IMR-90 (cell line): ENCODE measurements around the gene OPRM1. TPM values are rescaled to one million over a fixed set of nuclear protein-coding genes. Genes with fewer than 3 reads are reported as not detected.
A peak's percentile ranks its signal among the peaks of the same experiment; 100 is the strongest.

Source experiments
- ATAC-seq: fragments of 200-7000 bp; cut with Tn5 transposase; 2 replicates; pipeline ENCODE4 v1.9.1; 2020; ENCODE audit warnings: low read depth, mild to moderate bottlenecking, moderate library complexity
- BruUV-seq: library from RNA; stranded (reverse); fragments of 400-500 nt; replicated peaks from 2 replicates; lab custom pipeline; 2021; lab: Mats Ljungman, UMichigan
- CTCF ChIA-PET: fragments of 300-600 bp; formaldehyde crosslinking; extraction: SDS; loops from one replicate; lab custom pipeline; 2021; ENCODE audit warnings: antibody characterized with exemption; lab: Yijun Ruan, JAX
- POLR2A ChIA-PET: fragments of 300-600 bp; sonication (Branson Sonifier 250); formaldehyde crosslinking; loops from one replicate; lab custom pipeline; 2022; ENCODE audit warnings: antibody characterized with exemption; ENCODE audit not compliant: unreplicated experiment; lab: Charles Lee
- DNase-seq: peaks from one replicate; pipeline ENCODE4 v3.0.0; 2013
- H2AFZ ChIP-seq: replicated peaks from 2 replicates; pipeline ENCODE3; 2013; ENCODE audit warnings: low read length, mild to moderate bottlenecking; ENCODE audit not compliant: poor library complexity
- H2AK5ac ChIP-seq: 2 replicates; pipeline ENCODE4 v1.6.1; 2013; ENCODE audit warnings: low read depth, low read length, inconsistent platforms
- H2AK9ac ChIP-seq: replicated peaks from 2 replicates; pipeline ENCODE3; 2013; ENCODE audit warnings: mild to moderate bottlenecking, low read depth, low read length, moderate library complexity; ENCODE audit not compliant: poor library complexity
- H2BK120ac ChIP-seq: 2 replicates; pipeline ENCODE4 v1.6.1; 2013; ENCODE audit warnings: low read depth, low read length, inconsistent platforms
- H2BK15ac ChIP-seq: 3 replicates; pipeline ENCODE4 v1.6.1; 2013; ENCODE audit warnings: low read depth, low read length, inconsistent platforms
- H2BK20ac ChIP-seq: 2 replicates; pipeline ENCODE4 v1.6.1; 2013; ENCODE audit warnings: low read depth, mild to moderate bottlenecking, inconsistent platforms, low read length, moderate library complexity
- H2BK5ac ChIP-seq: 2 replicates; pipeline ENCODE4 v1.6.1; 2013; ENCODE audit warnings: mild to moderate bottlenecking, low read depth, low read length, inconsistent platforms; ENCODE audit not compliant: poor library complexity, severe bottlenecking
- H3K14ac ChIP-seq: replicated peaks from 2 replicates; pipeline ENCODE4 v1.6.1; 2013; ENCODE audit warnings: low read depth, low read length, inconsistent platforms
- H3K18ac ChIP-seq: 2 replicates; pipeline ENCODE4 v1.6.1; 2013; ENCODE audit warnings: low read depth, low read length, control low read depth
- H3K23ac ChIP-seq: 2 replicates; pipeline ENCODE4 v1.6.1; 2013; ENCODE audit warnings: low read depth, low read length, inconsistent platforms
- H3K27ac ChIP-seq: 2 replicates; pipeline ENCODE4 v1.5.1; 2013; ENCODE audit warnings: mild to moderate bottlenecking, control low read depth, low read length; ENCODE audit not compliant: insufficient read depth
- H3K27me3 ChIP-seq: 2 replicates; pipeline ENCODE4 v1.6.1; 2013; ENCODE audit warnings: low read length; ENCODE audit not compliant: control insufficient read depth, insufficient read depth
- H3K36me3 ChIP-seq: 2 replicates; pipeline ENCODE4 v1.6.1; 2013; ENCODE audit warnings: low read length, mixed read lengths; ENCODE audit not compliant: control insufficient read depth, insufficient read depth
- H3K4ac ChIP-seq: 2 replicates; pipeline ENCODE4 v1.6.1; 2013; ENCODE audit warnings: low read depth, low read length, inconsistent platforms
- H3K4me1 ChIP-seq: 2 replicates; pipeline ENCODE4 v1.6.1; 2013; ENCODE audit warnings: low read length, mixed read lengths; ENCODE audit not compliant: control insufficient read depth, insufficient read depth
- H3K4me2 ChIP-seq: 2 replicates; pipeline ENCODE4 v1.6.1; 2013; ENCODE audit warnings: low read depth, mild to moderate bottlenecking, control low read depth, low read length, moderate library complexity
- H3K4me3 ChIP-seq: 2 replicates; pipeline ENCODE4 v1.5.1; 2013; ENCODE audit warnings: low read depth, mild to moderate bottlenecking, control low read depth, low read length, moderate library complexity; ENCODE audit not compliant: insufficient read depth
- H3K56ac ChIP-seq: 2 replicates; pipeline ENCODE4 v1.6.1; 2013; ENCODE audit warnings: low read length, inconsistent platforms; ENCODE audit not compliant: insufficient read depth; ENCODE audit errors: extremely low read depth
- H3K79me1 ChIP-seq, 2 experiments: 2 replicates each; pipeline ENCODE4 v1.6.1; 2013; ENCODE audit warnings: low read length in 2 of 2, inconsistent platforms in 1 of 2, low read depth in 1 of 2
- H3K9ac ChIP-seq: 2 replicates; pipeline ENCODE4 v1.6.1; 2013; ENCODE audit warnings: low read depth, low read length, control low read depth
- H3K9me1 ChIP-seq: 2 replicates; pipeline ENCODE4 v1.6.1; 2013; ENCODE audit warnings: low read length, inconsistent platforms; ENCODE audit not compliant: insufficient read depth
- H3K9me3 ChIP-seq: 2 replicates; pipeline ENCODE4 v1.6.1; 2013; ENCODE audit warnings: low read length; ENCODE audit not compliant: control insufficient read depth, insufficient read depth
- H4K20me1 ChIP-seq: 2 replicates; pipeline ENCODE4 v1.6.1; 2013; ENCODE audit warnings: low read length, inconsistent platforms; ENCODE audit not compliant: insufficient read depth
- H4K5ac ChIP-seq: 2 replicates; pipeline ENCODE4 v1.6.1; 2013; ENCODE audit warnings: mild to moderate bottlenecking, low read depth, low read length, control low read depth
- H4K8ac ChIP-seq, 2 experiments: 2 replicates each; pipeline ENCODE4 v1.6.1; 2013; ENCODE audit warnings: low read depth in 2 of 2, low read length in 2 of 2, control low read depth in 1 of 2, inconsistent platforms in 1 of 2
- H4K91ac ChIP-seq: 2 replicates; pipeline ENCODE4 v1.6.1; 2013; ENCODE audit warnings: low read depth, low read length, inconsistent platforms; ENCODE audit not compliant: insufficient read depth
- MAFK ChIP-seq: IDR thresholded peaks from 2 replicates; pipeline ENCODE4 v1.6.1; 2012; ENCODE audit warnings: low read depth, low read length, improper control_type of control experiment
- MXI1 ChIP-seq: IDR thresholded peaks from 2 replicates; pipeline ENCODE4 v1.6.1; 2012; ENCODE audit warnings: low read depth, mild to moderate bottlenecking, low read length, moderate library complexity, borderline replicate concordance
- POLR2A ChIP-seq: IDR thresholded peaks from 2 replicates; pipeline ENCODE4 v1.6.1; 2012; ENCODE audit warnings: mild to moderate bottlenecking, low read depth, low read length
- WGBS, 2 experiments: methylation state at CpG; one replicate each; pipeline versions ENCODE4 v1.1.5 to v1.1.7; 2013; ENCODE audit warnings: missing lambda C conversion rate in 2 of 2; ENCODE audit not compliant: insufficient read length in 1 of 2; ENCODE audit errors: extremely low coverage in 2 of 2; 5-methylcytosine and 5-hydroxymethylcytosine counted together
- dilution Hi-C: fragments of 300-500 bp; cut with HindIII; formaldehyde crosslinking; loops from one replicate; pipeline ENCODE4 v1.14.3; 2018; ENCODE audit warnings: low sequenced_read_pairs; ENCODE audit not compliant: unreplicated experiment
- in situ Hi-C: fragments of 300-500 bp; cut with MboI; formaldehyde crosslinking; loops from 3 replicates; pipeline ENCODE4 v1.14.3; 2019; ENCODE audit warnings: low sequenced_read_pairs, inconsistent platforms, mixed read lengths
- intact Hi-C: fragments of 100-400 bp; cut with micrococcal nuclease; formaldehyde crosslinking; loops from 2 replicates; pipeline ENCODE4 v1.10.0; 2022
- polyA plus RNA-seq, 3 experiments: library from polyadenylated mRNA; depleted of rRNA; stranded (reverse); fragments of >200 nt; gene quantifications; 2 replicates each; pipeline ENCODE4 v1.2.3, GENCODE V29; 2012; ENCODE audit warnings: low replicate concordance in 1 of 3
- total RNA-seq: library from RNA; depleted of rRNA; stranded (reverse); fragments of >200 nt; gene quantifications from 2 replicates; pipeline ENCODE4 v1.2.3, GENCODE V29; 2012

The OPRM1 gene
- total and polyA plus RNA-seq, 2 of the 4 experiments (the other 2 are of a cell fraction): not detected

DNA sequence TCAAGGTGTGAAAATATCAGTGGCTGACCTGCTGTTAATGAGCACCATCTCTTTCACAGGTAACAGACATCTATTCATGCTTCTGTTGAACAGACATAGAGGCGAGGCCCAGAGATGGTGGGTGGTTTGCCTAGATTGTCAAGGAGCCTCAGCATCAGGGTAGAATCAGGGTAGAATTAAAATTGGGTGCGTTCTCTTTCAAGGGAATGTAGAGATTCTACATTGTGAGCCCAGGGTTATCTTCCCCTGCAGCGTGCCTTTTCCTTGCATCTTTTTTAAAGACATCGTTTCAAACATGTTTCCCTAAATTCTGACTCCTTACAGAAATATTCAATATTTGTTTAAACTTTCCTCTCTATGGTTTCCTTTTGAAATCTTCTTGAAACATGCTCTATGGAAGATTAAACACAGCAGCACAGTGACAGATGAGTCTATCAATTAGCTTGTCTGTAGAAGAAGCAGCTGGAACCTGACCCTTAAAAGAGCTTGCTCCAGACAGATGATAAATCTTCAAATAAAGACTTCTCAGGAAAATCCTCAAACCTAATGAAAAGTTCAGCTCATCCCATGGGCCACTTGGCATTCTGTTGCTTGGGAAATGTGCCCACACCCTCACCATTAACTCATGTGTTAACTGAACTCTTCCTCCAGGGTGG lies 197.7 kb downstream of the OPRM1 start:
- Histone ChIP-seq H3K18ac (peak overlapping the region; percentile 12), H3K36me3 (no peaks in the 10 kb centered on the region), H2BK5ac (no peak overlapping the region), H4K91ac (no peak overlapping the region), H3K27ac (no peak overlapping the region), H4K8ac (0 out of 4 replicates have a peak overlapping the region, but pooled peaks of 1 of the 2 experiments have one; percentile 14), H3K56ac (peak overlapping the region; percentile 62; the same call in 1 of the 2 replicates), H4K5ac (no peak overlapping the region), H3K4me1 (peaks cover 6% of the 10 kb centered on the region; the same call in 1 of the 2 replicates), H3K9me3 (no peaks in the 10 kb centered on the region), H3K79me1 (no peaks in the 10 kb centered on the region), H2BK20ac (peak overlapping the region; percentile 31; the same call in 1 of the 2 replicates), H2BK120ac (no peak overlapping the region), H3K9me1 (peaks cover 3% of the 10 kb centered on the region; the same call in 1 of the 2 replicates), H2AFZ (no peak overlapping the region), H3K14ac (no peak overlapping the region), H3K4me2 (peak overlapping the region; percentile 67; the same call in 1 of the 2 replicates), H4K20me1 (no peaks in the 10 kb centered on the region), H3K4ac (no peak overlapping the region), H3K4me3 (no peak overlapping the region), H2AK9ac (no peak overlapping the region), H2BK15ac (no peak overlapping the region), H2AK5ac (peak overlapping the region; percentile 25; the same call in 1 of the 2 replicates), H3K27me3 (no peaks in the 10 kb centered on the region), H3K23ac (peak overlapping the region; percentile 18; the same call in 1 of the 2 replicates), H3K9ac (no peak overlapping the region)
- ATAC-seq (peak; percentile 81), DNase-seq (peak; percentile 13)
- WGBS, 2 experiments: 0% methylated on average over 1 of the region's 4 CpGs; no CpG with 5 or more reads in 1 of the 2 experiments
- ChIA-PET CTCF (interaction anchor here (1.2 to 1.4 kb wide), 3 partner anchors 12 to 41 kb away, joined by 3 to 4 read pairs (median 3); no protein-coding TSS in a partner anchor), POLR2A (no interaction called here)
- no TSS peak for BruUV-seq
- dilution Hi-C loops (no loop called here), in situ Hi-C loops (no loop called here), intact Hi-C loops (loop anchor here (5.0 kb wide), 1 partner anchor 44 kb away; no protein-coding TSS in a partner anchor)
- TF ChIP-seq MAFK: no peak
- no peak for TF ChIP-seq MXI1
- TF ChIP-seq POLR2A: no peak
